GM23248 (cell line): ENCODE data around the gene ZSCAN1. TPM values are rescaled to one million over a fixed set of nuclear protein-coding genes. Genes with fewer than 3 reads are reported as not detected.

ENCODE experiments used
- DNase-seq: peaks from one replicate; pipeline ENCODE4 v3.0.0-alpha.2; 2015
- H2AFZ ChIP-seq: fragments of 200-600 bp; sonication (generic); 2 replicates; pipeline ENCODE4 v1.6.1; 2016; ENCODE audit warnings: antibody characterized with exemption
- H3F3A ChIP-seq: fragments of 200-600 bp; sonication (generic); 2 replicates; pipeline ENCODE4 v1.6.1; 2016; ENCODE audit warnings: mild to moderate bottlenecking, antibody characterized with exemption, mixed run types; ENCODE audit not compliant: insufficient read depth
- H3K27ac ChIP-seq: fragments of 200-600 bp; sonication (generic); 2 replicates; pipeline ENCODE4 v1.5.1; 2016; ENCODE audit warnings: mild to moderate bottlenecking
- H3K27me3 ChIP-seq: fragments of 200-600 bp; sonication (generic); replicated peaks from 2 replicates; pipeline ENCODE4 v1.6.1; 2016; ENCODE audit warnings: mild to moderate bottlenecking; ENCODE audit not compliant: insufficient read depth
- H3K36me3 ChIP-seq: fragments of 200-600 bp; sonication (generic); 2 replicates; pipeline ENCODE4 v1.6.1; 2016; ENCODE audit warnings: low read depth, mild to moderate bottlenecking
- H3K4me1 ChIP-seq: fragments of 200-600 bp; sonication (generic); 2 replicates; pipeline ENCODE4 v1.6.1; 2016; ENCODE audit warnings: mild to moderate bottlenecking; ENCODE audit not compliant: insufficient read depth
- H3K4me2 ChIP-seq: fragments of 200-600 bp; sonication (generic); one replicate; pipeline ENCODE4 v1.6.1; 2016; ENCODE audit warnings: mild to moderate bottlenecking; ENCODE audit not compliant: unreplicated experiment
- H3K4me3 ChIP-seq: fragments of 200-600 bp; sonication (generic); 2 replicates; pipeline ENCODE4 v1.5.1; 2016; ENCODE audit warnings: mild to moderate bottlenecking
- H3K79me2 ChIP-seq: fragments of 200-600 bp; sonication (generic); 2 replicates; pipeline ENCODE4 v1.6.1; 2016; ENCODE audit warnings: mild to moderate bottlenecking; ENCODE audit not compliant: insufficient read depth
- H3K9ac ChIP-seq: fragments of 200-600 bp; sonication (generic); 2 replicates; pipeline ENCODE4 v1.6.1; 2016; ENCODE audit warnings: mild to moderate bottlenecking
- H3K9me2 ChIP-seq: fragments of 200-600 bp; sonication (generic); 2 replicates; pipeline ENCODE4 v1.6.1; 2016; ENCODE audit warnings: mixed run types, mild to moderate bottlenecking, moderate library complexity; ENCODE audit not compliant: insufficient read depth
- H3K9me3 ChIP-seq: fragments of 200-600 bp; sonication (generic); one replicate; pipeline ENCODE4 v1.6.1; 2017; ENCODE audit warnings: low read depth
- H4K20me1 ChIP-seq: fragments of 200-600 bp; sonication (generic); 2 replicates; pipeline ENCODE4 v1.6.0; 2016; ENCODE audit not compliant: insufficient read depth
- EZH2 ChIP-seq: fragments of 200-600 bp; sonication (generic); IDR thresholded peaks from 2 replicates; pipeline ENCODE4 v1.6.1; 2018; ENCODE audit warnings: antibody characterized with exemption, mild to moderate bottlenecking; ENCODE audit not compliant: insufficient read depth, poor library complexity, severe bottlenecking
- EZH2phosphoT487 ChIP-seq: fragments of 200-600 bp; sonication (generic); IDR thresholded peaks from 2 replicates; pipeline ENCODE4 v1.6.1; 2018; ENCODE audit warnings: antibody characterized with exemption, moderate library complexity, mild to moderate bottlenecking, low read depth; ENCODE audit not compliant: insufficient read depth
- whole genome bisulfite sequencing, 2 experiments: methylation state at CpG; one replicate each; pipeline ENCODE4 v1.1.6; 2015 to 2017; ENCODE audit warnings: low lambda C conversion rate in 2 of 2, low coverage in 1 of 2; ENCODE audit errors: missing lambda C conversion rate in 2 of 2; 5-methylcytosine and 5-hydroxymethylcytosine counted together
- in situ Hi-C: fragments of 300-500 bp; cut with MboI; formaldehyde crosslinking; loops from 2 replicates; pipeline ENCODE4 v1.15.0; 2020
- polyA plus RNA-seq: library from polyadenylated mRNA; unstranded; fragments of >200 nt; fragmentation: Nextera tagmentation; extraction: Ambion mirVana; gene quantifications from 2 replicates; pipeline ENCODE4 v1.2.1, GENCODE V29; 2016
- total RNA-seq: library from RNA; depleted of rRNA; stranded (reverse); fragments of >200 nt; shearing (Covaris generic); gene quantifications from 2 replicates; pipeline ENCODE4 v1.2.3, GENCODE V29; 2014; rRNA removed

Gene ZSCAN1
- total and polyA plus RNA-seq, 2 experiments from 2014 or later, result 0.39 TPM; not detected in 1

GRCh38 chr19:58098682-58098998, 64.8 kb downstream of the ZSCAN1 start:
- in situ Hi-C loops, result no loop called here
- peak overlapping the region; percentile 83 for H3K4me3 ChIP-seq
- H3K4me2 ChIP-seq, result peak overlapping the region; percentile 93
- H3F3A ChIP-seq, result no peaks in the 10 kb centered on the region
- H3K27me3 ChIP-seq, result no peaks in the 10 kb centered on the region
- H3K9me3 ChIP-seq, result no peaks in the 10 kb centered on the region
- peak overlapping the region; percentile 86 for H2AFZ ChIP-seq
- peak overlapping the region; percentile 98 for H3K27ac ChIP-seq
- no peaks in the 10 kb centered on the region for H3K36me3 ChIP-seq
- TF ChIP-seq EZH2 (no peak), EZH2phosphoT487 (no peak)
- no peaks in the 10 kb centered on the region for H4K20me1 ChIP-seq
- H3K9ac ChIP-seq, result peak overlapping the region; percentile 97
- H3K9me2 ChIP-seq, result no peaks in the 10 kb centered on the region
- H3K4me1 ChIP-seq, result no peaks in the 10 kb centered on the region
- DNase-seq, result no peak
- peaks cover 17% of the 10 kb centered on the region for H3K79me2 ChIP-seq
- WGBS, 2 experiments, result 3 to 4% methylated on average over 2 of the region's 2 CpGs

Other genes starting within 250 kb of the ZSCAN1 start
- gene ZNF552, start 219.1 kb upstream of the ZSCAN1 start, total RNA-seq, result 2.9 and 4.3 TPM in 2 replicates
- 2.7 and 3.2 TPM in 2 replicates for gene ZNF552, start 219.1 kb upstream of the ZSCAN1 start, polyA plus RNA-seq
- 10.1 and 14.0 TPM in 2 replicates for gene ZNF587B, start 203.7 kb upstream of the ZSCAN1 start, total RNA-seq
- gene ZNF587B, start 203.7 kb upstream of the ZSCAN1 start, polyA plus RNA-seq, result 5.1 TPM in 2 replicates
- 10.0 and 14.3 TPM in 2 replicates for gene ZNF587, start 184.2 kb upstream of the ZSCAN1 start, total RNA-seq
- 6.9 and 8.0 TPM in 2 replicates for gene ZNF587, start 184.2 kb upstream of the ZSCAN1 start, polyA plus RNA-seq
- 3.3 and 3.6 TPM in 2 replicates for gene ZNF814, start 145.0 kb upstream of the ZSCAN1 start, total RNA-seq
- 11.7 and 14.1 TPM in 2 replicates for gene ZNF814, start 145.0 kb upstream of the ZSCAN1 start, polyA plus RNA-seq
- 9.8 and 14.7 TPM in 2 replicates for gene ZNF417, start 117.4 kb upstream of the ZSCAN1 start, total RNA-seq
- gene ZNF417, start 117.4 kb upstream of the ZSCAN1 start, polyA plus RNA-seq, result 3.6 and 5.1 TPM in 2 replicates
- 2.6 and 2.8 TPM in 2 replicates for gene ZNF418, start 98.6 kb upstream of the ZSCAN1 start, total RNA-seq
- gene ZNF418, start 98.6 kb upstream of the ZSCAN1 start, polyA plus RNA-seq, result 1.0 and 2.2 TPM in 2 replicates
- 1.5 and 5.2 TPM in 2 replicates for gene ZNF256, start 86.3 kb upstream of the ZSCAN1 start, total RNA-seq
- 3.1 and 3.3 TPM in 2 replicates for gene ZNF256, start 86.3 kb upstream of the ZSCAN1 start, polyA plus RNA-seq
- gene C19orf18, start 59.5 kb upstream of the ZSCAN1 start, total RNA-seq, result 0.25 TPM in 1 of 2 replicates, not detected in the other
- gene C19orf18, start 59.5 kb upstream of the ZSCAN1 start, polyA plus RNA-seq, result 0.79 and 1.0 TPM in 2 replicates
- 15.0 and 17.2 TPM in 2 replicates for gene ZNF606, start 31.2 kb upstream of the ZSCAN1 start, total RNA-seq
- 8.0 and 8.1 TPM in 2 replicates for gene ZNF606, start 31.2 kb upstream of the ZSCAN1 start, polyA plus RNA-seq
- 5.1 and 6.4 TPM in 2 replicates for gene ZNF135, start 25.3 kb downstream of the ZSCAN1 start, total RNA-seq
- 4.6 and 4.9 TPM in 2 replicates for gene ZNF135, start 25.3 kb downstream of the ZSCAN1 start, polyA plus RNA-seq
- gene ZSCAN18, start 64.2 kb downstream of the ZSCAN1 start, total RNA-seq, result 47.8 and 52.6 TPM in 2 replicates
- 19.0 and 21.8 TPM in 2 replicates for gene ZSCAN18, start 64.2 kb downstream of the ZSCAN1 start, polyA plus RNA-seq
- 10.7 and 15.1 TPM in 2 replicates for gene ZNF329, start 116.8 kb downstream of the ZSCAN1 start, total RNA-seq
- gene ZNF329, start 116.8 kb downstream of the ZSCAN1 start, polyA plus RNA-seq, result 1.7 and 2.6 TPM in 2 replicates
- gene ZNF274, start 149.0 kb downstream of the ZSCAN1 start, total RNA-seq, result 18.2 and 20.8 TPM in 2 replicates
- gene ZNF274, start 149.0 kb downstream of the ZSCAN1 start, polyA plus RNA-seq, result 16.5 and 18.0 TPM in 2 replicates
- gene ZNF544, start 194.9 kb downstream of the ZSCAN1 start, total RNA-seq, result 32.0 and 37.8 TPM in 2 replicates
- gene ZNF544, start 194.9 kb downstream of the ZSCAN1 start, polyA plus RNA-seq, result 10.9 and 15.9 TPM in 2 replicates
- gene ZNF8, start 244.9 kb downstream of the ZSCAN1 start, total RNA-seq, result 4.0 and 5.7 TPM in 2 replicates
- gene ZNF8, start 244.9 kb downstream of the ZSCAN1 start, polyA plus RNA-seq, result 1.1 and 1.2 TPM in 2 replicates